Right lobe of liver (tissue), 4 donors: ENCODE measurements around the gene SRSF8.
"Not testable (repeated sequence)": the region's sequence is repeated elsewhere in the genome, so short reads cannot be mapped to it uniquely, and the experiment has no call there.

ENCODE experiments used
- POLR2A ChIP-seq: fragments of 450-650 bp; IDR thresholded peaks from one replicate; pipeline ENCODE4 v1.6.1; 2017; ENCODE audit warnings: antibody characterized with exemption, mild to moderate bottlenecking
- TF ChIP-seq, protein P1 (sequence below), 4 donors: fragments of 200-600 bp in 3 of 4; fragments of 450-650 bp in 1 of 4; IDR thresholded peaks; one replicate each; pipeline versions ENCODE4 v1.5.1 to v1.8.0; 2016 to 2022; ENCODE audit warnings: antibody characterized with exemption in 4 of 4, mild to moderate bottlenecking in 2 of 4
- donor health status: DM: no; HTN: no; CAD: no.
- donor health status: DM: no; HTN: no; CAD: no.
- donor health status: DM: no; HTN: yes; CAD: no.

DNA sequence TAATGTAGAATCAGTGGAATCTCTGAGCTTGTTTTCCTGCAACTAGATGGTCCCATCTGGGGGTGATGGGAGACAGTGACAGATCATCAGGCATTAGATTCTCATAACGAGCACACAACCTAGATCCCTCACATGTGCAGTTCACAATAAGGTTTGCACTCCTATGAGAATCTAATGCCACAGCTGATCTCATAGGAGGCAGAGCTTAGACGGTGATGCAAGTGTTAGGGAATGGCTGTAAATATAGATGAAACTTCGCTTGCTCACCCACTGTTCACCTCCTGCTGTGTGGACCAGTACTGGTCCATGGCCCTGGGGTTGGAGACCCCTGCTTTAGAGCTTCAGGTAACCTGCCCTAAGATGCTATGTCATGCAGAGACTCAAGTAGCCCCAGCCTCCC lies 44.8 kb downstream of the SRSF8 start:
- TF ChIP-seq, protein P1, sequence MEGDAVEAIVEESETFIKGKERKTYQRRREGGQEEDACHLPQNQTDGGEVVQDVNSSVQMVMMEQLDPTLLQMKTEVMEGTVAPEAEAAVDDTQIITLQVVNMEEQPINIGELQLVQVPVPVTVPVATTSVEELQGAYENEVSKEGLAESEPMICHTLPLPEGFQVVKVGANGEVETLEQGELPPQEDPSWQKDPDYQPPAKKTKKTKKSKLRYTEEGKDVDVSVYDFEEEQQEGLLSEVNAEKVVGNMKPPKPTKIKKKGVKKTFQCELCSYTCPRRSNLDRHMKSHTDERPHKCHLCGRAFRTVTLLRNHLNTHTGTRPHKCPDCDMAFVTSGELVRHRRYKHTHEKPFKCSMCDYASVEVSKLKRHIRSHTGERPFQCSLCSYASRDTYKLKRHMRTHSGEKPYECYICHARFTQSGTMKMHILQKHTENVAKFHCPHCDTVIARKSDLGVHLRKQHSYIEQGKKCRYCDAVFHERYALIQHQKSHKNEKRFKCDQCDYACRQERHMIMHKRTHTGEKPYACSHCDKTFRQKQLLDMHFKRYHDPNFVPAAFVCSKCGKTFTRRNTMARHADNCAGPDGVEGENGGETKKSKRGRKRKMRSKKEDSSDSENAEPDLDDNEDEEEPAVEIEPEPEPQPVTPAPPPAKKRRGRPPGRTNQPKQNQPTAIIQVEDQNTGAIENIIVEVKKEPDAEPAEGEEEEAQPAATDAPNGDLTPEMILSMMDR (IDR thresholded peaks at IDR 0.05), result not testable (repeated sequence)
- not testable (repeated sequence) for TF ChIP-seq POLR2A
